LNCAP (cell line): ENCODE data around the gene ATP8A1.

Source experiments
- CTCF ChIP-seq: fragments of 450-650 bp; IDR thresholded peaks from 2 replicates; pipeline ENCODE4 v1.5.1; 2017; ENCODE audit warnings: mild to moderate bottlenecking

Gene ATP8A1

GRCh38 chr4:42445038-42445437, 211.9 kb downstream of the ATP8A1 start:
- no peak for TF ChIP-seq CTCF

- TF ChIP-seq CTCF, result no peak
Observed at GRCh38 chr4:42442601-42443000, 214.3 kb downstream of the ATP8A1 start.

GRCh38 chr4:42440083-42440482, 216.8 kb downstream of the ATP8A1 start:
- no peak for TF ChIP-seq CTCF

- TF ChIP-seq CTCF, result no peak
Observed at GRCh38 chr4:42436928-42437565, 219.9 kb downstream of the ATP8A1 start.

GRCh38 chr4:42428036-42428435, 228.9 kb downstream of the ATP8A1 start:
- no peak for TF ChIP-seq CTCF

GRCh38 chr4:42425146-42426065, 231.5 kb downstream of the ATP8A1 start:
- no peak for TF ChIP-seq CTCF

- no peak for TF ChIP-seq CTCF
Observed at GRCh38 chr4:42420140-42420539, 236.8 kb downstream of the ATP8A1 start.
